ENCODE data around the gene ASTN2. TPM values are rescaled to one million over a fixed set of nuclear protein-coding genes. Genes with fewer than 3 reads are reported as not detected.

The ASTN2 gene
- total RNA-seq, 1 experiment from 2014 or later: 4.8 TPM

DNA sequence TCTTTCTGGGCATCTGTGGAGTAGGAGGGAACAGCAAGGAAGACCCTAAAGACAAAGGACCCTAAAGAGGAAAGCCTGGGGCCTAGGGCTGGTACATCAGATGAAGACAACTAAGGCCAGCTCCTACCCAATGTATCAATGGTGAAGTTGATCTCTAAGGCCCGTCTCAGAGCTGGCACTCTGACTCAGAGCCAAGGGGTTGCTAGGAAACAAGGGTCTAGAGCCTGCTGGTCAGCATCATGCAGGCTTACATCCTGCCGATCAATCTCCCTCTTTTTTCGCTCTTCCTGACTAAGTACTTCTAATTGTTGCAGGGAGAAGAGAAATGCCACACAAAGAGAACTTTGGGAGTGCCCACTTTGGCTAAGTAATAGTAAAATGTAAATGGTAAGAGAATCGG is 701.6 kb downstream of the ASTN2 start:
- Histone ChIP-seq H3K4me3 (replicated peaks in 1 of 2; ENCODE audit: low read depth in 1 of 2, low read length in 2 of 2) (no peak overlapping the region), H2AFZ (ENCODE audit: low read depth, low read length, poor library complexity, severe bottlenecking) (no peak overlapping the region), H3K4me2 (ENCODE audit: low read length) (no peak overlapping the region), H3K27me3 (ENCODE audit: insufficient read depth, low read length) (no peaks in the 10 kb centered on the region), H3K36me3 (ENCODE audit: control insufficient read depth in 1 of 2, insufficient read depth in 2 of 2, low read length in 2 of 2) (no peaks in the 10 kb centered on the region), H3K27ac (ENCODE audit: low read depth, low read length) (no peak overlapping the region), H3K9me3 (ENCODE audit: control insufficient read depth in 1 of 2, insufficient read depth in 1 of 2, low read depth in 1 of 2, low read length in 2 of 2) (no peaks in the 10 kb centered on the region), H4K20me1 (ENCODE audit: insufficient read depth) (no peaks in the 10 kb centered on the region), H3K4me1 (ENCODE audit: control insufficient read depth in 1 of 2, insufficient read depth in 2 of 2, low read length in 2 of 2) (no peaks in the 10 kb centered on the region), H3K9ac (ENCODE audit: low read length) (no peak overlapping the region), H3K79me2 (ENCODE audit: insufficient read depth, low read length) (no peaks in the 10 kb centered on the region), H3K9me2 (ENCODE audit: insufficient read depth) (no peaks in the 10 kb centered on the region)
- DNase-seq (ENCODE audit: low read depth, low spot score) (no peak), ATAC-seq (no peak)
- ChIA-PET CTCF (no interaction called here), RAD21 (ENCODE audit: low non-redundant PET in 1 of 2, low total read pairs in 2 of 2, uncharacterized antibody in 2 of 2, unreplicated experiment in 2 of 2) (no interaction called here), POLR2A (no interaction called here)
- intact Hi-C loops (cut with micrococcal nuclease): no loop called here
- no peak for TF ChIP-seq POLR2AphosphoS5 (IDR thresholded peaks at IDR 0.05; ENCODE audit: low read depth, low read length)
- TF ChIP-seq POLR2A (IDR thresholded peaks at IDR 0.05; ENCODE audit: borderline replicate concordance, extremely low read depth, insufficient read depth, insufficient read length): no peak
- TF ChIP-seq FOSL1 (IDR thresholded peaks at IDR 0.05; ENCODE audit: low read depth): no peak
- BruUV-seq (replicated peaks): no TSS peak

DNA sequence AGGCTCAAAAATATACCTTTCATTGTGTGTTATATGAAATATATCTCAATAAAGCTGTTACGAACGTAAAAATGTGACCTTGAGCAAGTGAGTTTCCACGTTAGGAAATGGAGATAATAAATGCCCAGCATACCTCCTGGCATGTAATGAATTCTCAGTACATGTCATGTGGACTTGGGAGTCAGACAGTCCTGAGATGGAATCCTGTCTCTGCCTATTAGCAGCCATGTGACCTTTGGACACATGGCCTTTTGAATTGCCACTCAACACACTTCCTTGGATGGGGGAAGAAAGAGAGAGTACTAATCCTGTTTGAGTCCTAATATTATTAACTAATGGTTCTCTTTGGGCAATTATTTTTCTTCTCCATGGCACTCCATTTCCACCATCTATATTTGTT is 702.1 kb downstream of the ASTN2 start:
- ChIA-PET CTCF (no interaction called here), RAD21 (ENCODE audit: low non-redundant PET in 1 of 2, low total read pairs in 2 of 2, uncharacterized antibody in 2 of 2, unreplicated experiment in 2 of 2) (no interaction called here), POLR2A (no interaction called here)
- intact Hi-C loops (cut with micrococcal nuclease): no loop called here
- Histone ChIP-seq H3K9me3 (ENCODE audit: control insufficient read depth in 1 of 2, insufficient read depth in 1 of 2, low read depth in 1 of 2, low read length in 2 of 2) (no peaks in the 10 kb centered on the region), H3K4me1 (ENCODE audit: control insufficient read depth in 1 of 2, insufficient read depth in 2 of 2, low read length in 2 of 2) (no peaks in the 10 kb centered on the region), H3K36me3 (ENCODE audit: control insufficient read depth in 1 of 2, insufficient read depth in 2 of 2, low read length in 2 of 2) (no peaks in the 10 kb centered on the region), H3K27me3 (ENCODE audit: insufficient read depth, low read length) (no peaks in the 10 kb centered on the region), H3K27ac (ENCODE audit: low read depth, low read length) (no peak overlapping the region), H3K79me2 (ENCODE audit: insufficient read depth, low read length) (no peaks in the 10 kb centered on the region), H3K4me2 (ENCODE audit: low read length) (no peak overlapping the region), H3K4me3 (replicated peaks in 1 of 2; ENCODE audit: low read depth in 1 of 2, low read length in 2 of 2) (no peak overlapping the region), H3K9ac (ENCODE audit: low read length) (no peak overlapping the region), H4K20me1 (ENCODE audit: insufficient read depth) (no peaks in the 10 kb centered on the region), H2AFZ (ENCODE audit: low read depth, low read length, poor library complexity, severe bottlenecking) (no peak overlapping the region), H3K9me2 (ENCODE audit: insufficient read depth) (no peaks in the 10 kb centered on the region)
- no peak for ATAC-seq
- no TSS peak for BruUV-seq (replicated peaks)
- TF ChIP-seq CEBPB (IDR thresholded peaks at IDR 0.05; ENCODE audit: low read depth) (no peak), SP1 (IDR thresholded peaks at IDR 0.05; ENCODE audit: low read depth) (no peak), ZFX (IDR thresholded peaks at IDR 0.05) (no peak), JUND (IDR thresholded peaks at IDR 0.05) (no peak)
- no peak for DNase-seq (ENCODE audit: low read depth, low spot score)
